OCI-LY3 (cell line): ENCODE data around the gene AK4.

ENCODE experiments used
- EZH2phosphoT487 ChIP-seq: fragments of 200-600 bp; shearing (Covaris generic); IDR thresholded peaks from 2 replicates; pipeline ENCODE4 v1.6.1; 2018; ENCODE audit warnings: antibody characterized with exemption, mixed run types, low read depth
- TF ChIP-seq, protein P1 (sequence below): fragments of 200-600, 300-600 bp; sonication (generic); IDR thresholded peaks from 2 replicates; pipeline ENCODE4 v1.5.1; 2014; ENCODE audit warnings: antibody characterized with exemption, low read length, low read depth

GRCh38 chr1:65200411-65200810 lies 52.4 kb downstream of the AK4 start:
- TF ChIP-seq, protein P1, sequence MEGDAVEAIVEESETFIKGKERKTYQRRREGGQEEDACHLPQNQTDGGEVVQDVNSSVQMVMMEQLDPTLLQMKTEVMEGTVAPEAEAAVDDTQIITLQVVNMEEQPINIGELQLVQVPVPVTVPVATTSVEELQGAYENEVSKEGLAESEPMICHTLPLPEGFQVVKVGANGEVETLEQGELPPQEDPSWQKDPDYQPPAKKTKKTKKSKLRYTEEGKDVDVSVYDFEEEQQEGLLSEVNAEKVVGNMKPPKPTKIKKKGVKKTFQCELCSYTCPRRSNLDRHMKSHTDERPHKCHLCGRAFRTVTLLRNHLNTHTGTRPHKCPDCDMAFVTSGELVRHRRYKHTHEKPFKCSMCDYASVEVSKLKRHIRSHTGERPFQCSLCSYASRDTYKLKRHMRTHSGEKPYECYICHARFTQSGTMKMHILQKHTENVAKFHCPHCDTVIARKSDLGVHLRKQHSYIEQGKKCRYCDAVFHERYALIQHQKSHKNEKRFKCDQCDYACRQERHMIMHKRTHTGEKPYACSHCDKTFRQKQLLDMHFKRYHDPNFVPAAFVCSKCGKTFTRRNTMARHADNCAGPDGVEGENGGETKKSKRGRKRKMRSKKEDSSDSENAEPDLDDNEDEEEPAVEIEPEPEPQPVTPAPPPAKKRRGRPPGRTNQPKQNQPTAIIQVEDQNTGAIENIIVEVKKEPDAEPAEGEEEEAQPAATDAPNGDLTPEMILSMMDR = no peak
- no peak for TF ChIP-seq EZH2phosphoT487
